H54 (cell line): ENCODE measurements around the gene MYO15B.
"Not testable (repeated sequence)": the region's sequence is repeated elsewhere in the genome, so short reads cannot be mapped to it uniquely, and the experiment has no call there.

Source experiments
- DNase-seq: peaks from one replicate; pipeline ENCODE4 v3.0.0; 2011; ENCODE audit warnings: low spot score, mixed read lengths; ENCODE audit not compliant: insufficient read length
- FAIRE-seq: peaks from 3 replicates; lab custom pipeline; 2011; peaks lifted over from hg19 to GRCh38; lab: Jason Lieb, UNC
- POLR2A ChIP-seq: IDR thresholded peaks from 2 replicates; pipeline ENCODE4 v1.6.1; 2011; ENCODE audit warnings: low read depth, mild to moderate bottlenecking, low read length

The MYO15B gene

DNA sequence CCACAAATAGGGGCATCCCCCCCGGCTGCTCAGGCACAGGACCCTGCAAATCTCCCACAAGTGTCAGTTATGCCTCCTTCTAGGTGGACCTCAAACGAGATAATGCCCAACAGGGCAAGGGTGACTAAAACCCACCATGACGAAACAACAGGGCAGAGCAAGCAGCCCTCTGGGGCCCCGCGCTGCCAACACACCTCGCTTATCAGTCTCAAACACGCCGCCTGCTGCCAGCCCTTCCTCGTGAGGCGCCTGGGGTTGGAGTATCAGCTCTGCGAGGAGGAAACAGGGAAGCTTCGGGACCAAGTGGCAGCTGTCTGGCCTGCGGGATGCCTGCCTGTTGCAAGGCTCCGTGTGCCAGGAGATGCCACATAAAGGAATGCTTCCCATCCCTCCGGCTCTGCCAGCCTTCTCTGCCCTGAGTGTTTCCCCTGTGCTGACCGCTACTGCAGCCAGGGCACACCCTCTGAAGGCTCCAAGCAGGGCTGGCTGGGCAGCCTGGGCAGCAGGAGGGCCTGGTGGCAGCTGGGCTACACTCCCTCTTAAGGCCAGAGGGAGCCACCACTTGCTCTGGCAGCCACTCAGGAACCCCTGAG lies 48.1 kb downstream of the MYO15B start:
- no peak for TF ChIP-seq POLR2A
- FAIRE-seq (no peak), DNase-seq (no peak)

DNA sequence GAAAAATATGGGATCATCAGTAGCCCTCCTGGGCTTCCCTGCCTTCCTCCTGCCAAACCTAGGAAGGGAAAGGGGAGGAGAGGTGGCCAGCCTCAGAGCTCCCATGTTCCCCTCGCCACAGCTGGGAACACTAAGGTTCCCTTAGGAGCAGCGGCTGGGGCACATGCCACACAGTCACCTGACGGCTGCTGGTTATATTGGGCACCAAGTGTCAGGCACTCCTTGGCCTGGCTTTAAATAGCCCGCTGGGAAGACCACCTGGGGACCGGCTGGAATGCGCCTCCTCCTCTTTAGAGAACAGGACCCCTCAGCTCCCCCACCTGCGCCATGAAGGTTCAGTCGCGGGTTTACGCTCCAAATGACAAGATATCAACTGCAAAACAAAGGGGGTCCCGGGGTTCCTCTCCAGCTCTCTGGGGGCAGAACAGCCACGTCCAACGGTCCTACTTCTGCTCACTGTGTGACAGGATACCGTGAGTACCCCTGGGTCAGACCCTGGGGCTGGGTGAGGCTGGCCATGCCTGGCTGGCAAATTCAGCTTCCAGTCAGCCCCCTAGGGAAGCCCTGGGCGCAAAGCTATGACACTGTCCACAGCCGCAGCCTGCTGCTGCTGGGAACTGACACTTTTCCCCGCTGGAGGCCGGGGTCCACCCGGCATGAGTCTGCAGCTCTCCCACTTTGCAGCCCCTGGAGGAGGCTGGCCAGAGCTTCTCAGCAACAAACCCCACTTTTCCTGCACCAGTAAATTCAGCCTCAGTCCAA lies 49.0 kb downstream of the MYO15B start:
- FAIRE-seq, result no peak
- DNase-seq, result no peak
- TF ChIP-seq POLR2A, result no peak

DNA sequence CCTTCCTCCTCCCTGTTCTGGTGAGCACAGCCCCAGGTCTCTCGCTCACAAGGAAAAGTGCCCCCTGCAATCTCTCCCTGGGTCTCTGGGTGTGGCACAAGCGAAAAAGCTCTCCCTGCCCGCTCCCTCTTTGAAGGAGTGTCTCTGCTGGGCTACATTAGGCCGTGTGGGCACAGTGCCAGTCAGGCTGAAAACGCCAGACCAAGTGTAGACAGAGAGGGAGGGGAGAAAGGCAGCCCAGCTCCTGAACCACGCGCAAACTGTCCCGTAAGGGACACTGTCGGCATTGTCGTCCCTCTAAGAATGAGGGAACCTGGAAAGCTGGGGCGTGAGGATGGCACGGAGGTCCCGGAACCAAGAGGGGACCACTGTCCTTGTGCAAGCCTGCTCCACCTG lies 49.5 kb downstream of the MYO15B start:
- no peak for DNase-seq
- no peak for FAIRE-seq
- no peak for TF ChIP-seq POLR2A

DNA sequence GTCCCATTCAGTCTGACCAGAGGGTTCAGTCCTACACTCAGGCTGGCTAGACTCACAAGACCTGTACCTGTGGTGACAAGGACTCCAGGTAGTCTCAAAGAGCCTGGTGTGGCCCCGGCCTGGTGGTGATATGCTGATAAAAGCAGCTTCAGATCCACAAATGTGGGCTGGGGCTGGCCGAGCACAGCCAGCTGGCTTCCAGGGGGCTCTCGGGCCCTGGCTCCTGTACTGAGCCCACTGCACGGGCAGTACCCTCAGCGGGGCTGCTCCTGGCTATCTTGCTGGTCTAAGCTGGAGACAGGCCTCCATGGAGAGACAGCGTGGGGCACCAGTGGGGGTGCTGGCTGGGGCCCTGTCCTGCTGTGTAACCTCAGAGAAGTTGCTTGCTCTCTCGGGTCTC lies 50.0 kb downstream of the MYO15B start:
- DNase-seq (no peak), FAIRE-seq (no peak)
- TF ChIP-seq POLR2A, result no peak

DNA sequence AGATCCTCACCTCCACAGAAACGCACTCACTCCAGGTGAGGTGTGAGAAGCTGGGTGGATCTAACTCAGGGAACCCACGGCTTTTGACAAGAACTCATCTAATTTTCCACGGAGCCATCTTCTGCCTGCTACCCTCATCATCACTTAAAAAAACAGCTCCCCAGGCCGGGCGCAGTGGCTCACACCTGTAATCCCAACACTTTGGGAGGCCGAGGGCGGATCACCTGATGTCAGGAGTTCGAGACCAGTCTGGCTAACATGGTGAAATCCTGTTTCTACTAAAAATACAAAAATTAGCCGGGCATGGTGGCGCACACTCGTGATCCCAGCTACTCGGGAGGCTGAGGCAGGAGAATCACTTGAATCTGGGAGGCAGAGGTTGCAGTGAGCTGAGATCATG lies 50.4 kb downstream of the MYO15B start:
- DNase-seq, FAIRE-seq: not testable (repeated sequence)

DNA sequence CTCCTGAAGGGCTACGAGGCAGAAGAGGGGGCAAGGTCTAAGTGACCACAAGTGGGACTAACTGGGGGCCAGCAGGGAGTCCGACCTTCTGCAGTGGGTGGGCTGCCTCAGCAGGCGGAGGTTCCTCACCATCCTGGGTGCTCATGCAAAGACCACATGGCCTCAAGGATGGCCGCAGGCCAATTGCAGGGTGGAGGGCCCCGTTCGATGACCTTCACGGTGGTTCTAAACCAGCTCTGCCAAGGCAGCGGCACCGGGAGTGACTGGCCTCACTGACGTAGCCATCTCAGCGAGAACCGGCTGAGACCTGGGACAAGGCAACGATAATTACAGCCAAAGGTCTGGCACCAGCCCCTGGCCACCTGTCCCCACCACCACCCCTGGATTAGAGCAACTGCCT lies 51.3 kb downstream of the MYO15B start:
- no peak for TF ChIP-seq POLR2A
- no peak for DNase-seq
- no peak for FAIRE-seq

DNA sequence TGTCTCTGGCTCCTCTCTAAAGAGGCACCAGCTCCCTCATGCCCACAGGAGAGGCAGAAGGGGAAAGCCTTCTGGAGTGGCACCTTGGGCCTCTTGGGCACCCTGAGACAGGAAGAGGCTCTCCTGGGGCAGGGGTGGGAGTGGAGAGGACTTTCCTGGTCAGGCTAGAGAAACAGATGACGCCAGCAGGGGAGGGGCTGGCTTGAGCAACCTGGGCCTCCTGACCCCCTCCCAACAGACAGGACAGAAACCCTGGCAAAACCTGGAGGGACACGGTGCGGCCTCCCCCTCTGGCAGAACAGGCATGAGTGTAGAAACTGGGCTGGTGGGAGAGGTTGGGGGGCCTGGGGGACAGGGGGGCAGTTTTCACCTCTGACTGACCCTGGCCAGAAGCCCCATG lies 51.7 kb downstream of the MYO15B start:
- no peak for FAIRE-seq
- TF ChIP-seq POLR2A, result no peak
- DNase-seq, result no peak

DNA sequence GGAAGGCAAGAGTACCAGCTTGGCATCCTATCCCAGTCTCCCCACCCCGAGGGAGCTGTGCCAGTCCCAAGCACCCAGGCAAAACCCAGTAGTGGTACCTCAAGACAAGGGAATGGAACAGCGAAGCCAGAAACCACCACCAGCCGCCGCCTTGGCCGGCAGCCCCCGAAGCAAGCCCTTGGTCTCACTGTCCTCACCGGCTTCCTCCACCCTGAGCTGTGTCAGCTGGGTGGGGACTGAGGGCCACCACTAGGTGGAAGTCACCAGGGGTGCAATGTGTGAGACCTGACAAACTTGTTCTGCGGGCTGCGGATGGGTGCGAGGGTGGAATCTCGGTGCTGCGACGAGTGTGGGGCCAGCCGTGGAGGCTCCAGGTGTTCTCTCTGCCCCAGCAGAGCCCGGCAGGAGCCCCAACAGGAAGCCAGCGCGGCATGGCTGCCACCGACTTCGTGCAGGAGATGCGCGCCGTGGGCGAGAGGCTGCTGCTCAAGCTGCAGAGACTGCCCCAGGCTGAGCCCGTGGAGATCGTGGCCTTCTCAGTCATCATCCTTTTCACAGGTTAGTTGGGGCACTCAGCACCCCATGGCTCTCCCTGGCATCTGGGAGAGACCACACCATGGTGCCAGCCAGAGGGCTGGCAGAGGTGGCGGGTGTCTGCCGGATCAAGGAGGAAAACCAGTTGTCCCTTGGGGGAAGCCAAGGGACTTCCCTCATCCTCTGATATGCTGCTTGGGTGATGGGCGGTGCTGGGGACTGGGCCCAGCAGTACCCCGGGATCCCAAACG lies 52.4 kb downstream of the MYO15B start:
- TF ChIP-seq POLR2A, result no peak
- DNase-seq (no peak), FAIRE-seq (no peak)

DNA sequence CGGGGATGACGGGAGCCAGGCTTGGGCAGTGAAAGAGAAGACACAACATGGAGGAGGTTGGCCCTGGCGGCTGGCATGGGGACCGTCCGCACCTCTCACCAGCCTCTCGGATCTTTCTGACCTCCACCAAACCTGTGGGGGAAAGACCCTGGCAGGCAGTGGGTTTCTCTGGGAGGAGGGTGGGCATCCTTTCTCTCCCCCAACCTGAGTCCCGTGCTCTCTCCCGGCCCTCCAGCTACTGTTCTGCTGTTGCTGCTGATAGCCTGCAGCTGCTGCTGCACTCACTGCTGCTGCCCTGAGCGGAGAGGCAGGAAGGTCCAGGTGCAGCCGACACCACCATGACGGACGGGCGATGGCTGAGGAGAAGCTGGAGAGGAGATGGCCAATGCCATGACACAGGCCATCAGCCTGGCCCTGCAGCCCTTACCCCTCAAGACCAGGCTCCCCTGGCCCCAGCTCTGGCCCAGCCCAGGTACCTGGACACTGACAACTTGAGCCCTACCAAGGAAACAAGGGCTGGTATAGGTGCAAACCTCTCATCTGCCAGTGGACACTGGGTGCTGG lies 53.0 kb downstream of the MYO15B start:
- no peak for TF ChIP-seq POLR2A
- no peak for FAIRE-seq
- DNase-seq, result no peak

DNA sequence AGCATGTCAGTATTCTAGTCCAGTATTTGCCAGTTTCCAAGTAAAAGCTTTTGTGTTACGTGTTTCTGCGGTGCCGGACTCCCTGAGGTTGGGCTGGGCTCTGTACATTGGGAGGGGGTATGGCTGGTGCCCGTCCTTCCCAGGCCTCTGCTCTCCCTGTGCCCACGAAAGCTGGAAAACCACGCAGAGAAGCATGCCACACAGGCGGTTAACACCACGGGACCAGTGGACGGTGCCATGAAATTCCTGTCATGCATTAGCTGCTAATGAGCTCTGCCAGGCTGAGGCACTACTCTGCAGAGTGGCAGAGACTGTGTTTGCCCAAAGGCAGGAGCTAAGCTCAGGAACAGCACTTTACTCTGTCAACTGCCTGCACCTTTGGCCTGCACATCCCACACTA lies 53.7 kb downstream of the MYO15B start:
- no peak for FAIRE-seq
- no peak for DNase-seq

DNA sequence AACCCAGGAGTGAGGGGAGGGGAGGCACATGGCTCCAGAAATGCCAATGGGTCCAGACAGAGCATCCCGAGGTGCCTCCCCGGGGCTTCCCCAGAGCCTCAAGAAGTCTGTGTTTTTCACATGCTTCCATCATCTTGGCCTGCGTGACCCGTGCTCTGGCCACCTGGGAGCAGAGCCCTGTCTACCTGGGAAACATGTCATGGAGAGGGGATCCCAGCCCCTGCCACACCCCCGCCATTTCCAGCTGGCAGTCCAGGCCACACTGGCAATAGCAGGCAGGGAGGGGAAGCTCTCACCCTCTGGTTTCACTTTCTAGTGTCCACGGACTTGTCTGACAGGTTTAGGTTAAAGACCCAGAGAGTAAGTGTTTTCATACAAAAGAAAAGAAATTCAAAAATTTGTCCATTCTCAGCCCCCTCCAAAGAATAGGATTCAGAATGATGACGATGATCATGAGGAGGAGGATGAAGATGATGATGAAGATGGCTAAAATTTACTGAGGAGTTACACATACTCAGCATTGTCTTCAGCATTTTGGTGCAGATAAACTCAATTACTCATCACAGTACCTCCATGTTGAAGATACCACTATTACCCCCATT lies 54.7 kb downstream of the MYO15B start:
- TF ChIP-seq POLR2A, result no peak
- DNase-seq, result no peak
- FAIRE-seq, result no peak

More for the DNA sequence above, 53.7 kb downstream of the MYO15B start:
- TF ChIP-seq POLR2A, result no peak

DNA sequence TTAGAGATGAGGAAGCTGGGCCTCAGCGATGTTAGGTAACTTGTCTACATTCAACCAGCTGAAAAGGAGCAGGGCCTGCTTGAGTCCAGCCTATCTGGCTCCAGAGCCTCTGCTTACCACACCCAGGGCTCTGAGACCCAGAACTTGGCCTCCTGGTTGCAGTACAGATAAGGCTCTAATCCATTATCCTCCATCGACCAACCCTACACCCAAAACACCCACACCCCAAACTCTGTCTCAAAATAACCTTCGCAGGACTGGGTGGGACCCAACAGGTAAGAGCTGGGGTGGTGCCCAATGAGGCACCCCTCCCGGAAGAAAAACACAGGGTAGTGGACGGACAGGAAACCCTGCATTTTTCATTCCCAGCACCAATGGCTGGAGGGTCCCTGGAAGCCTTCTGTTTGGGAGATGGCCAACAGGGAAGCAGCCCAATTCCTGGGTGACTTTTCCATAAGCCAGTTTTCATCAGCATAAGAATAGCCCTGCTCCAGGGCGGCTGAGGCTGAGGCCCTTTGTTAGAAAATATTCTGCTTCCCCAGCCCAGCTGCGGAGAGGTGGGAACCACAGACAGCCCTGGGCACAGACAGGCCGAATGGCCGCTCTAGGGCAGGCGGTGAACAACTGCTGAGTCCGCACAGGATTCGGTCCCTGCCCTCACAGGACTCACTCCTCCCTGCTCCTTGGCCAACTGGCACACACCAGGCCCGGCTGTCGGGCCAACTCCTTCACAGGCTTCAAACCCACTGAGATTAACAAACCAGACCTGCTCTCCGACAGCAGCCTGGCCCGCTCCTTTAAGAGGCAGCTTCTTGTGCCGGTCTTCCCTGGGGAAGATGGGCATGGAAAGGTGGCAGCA lies 55.4 kb downstream of the MYO15B start:
- FAIRE-seq (no peak), DNase-seq (no peak)
- TF ChIP-seq POLR2A, result no peak

DNA sequence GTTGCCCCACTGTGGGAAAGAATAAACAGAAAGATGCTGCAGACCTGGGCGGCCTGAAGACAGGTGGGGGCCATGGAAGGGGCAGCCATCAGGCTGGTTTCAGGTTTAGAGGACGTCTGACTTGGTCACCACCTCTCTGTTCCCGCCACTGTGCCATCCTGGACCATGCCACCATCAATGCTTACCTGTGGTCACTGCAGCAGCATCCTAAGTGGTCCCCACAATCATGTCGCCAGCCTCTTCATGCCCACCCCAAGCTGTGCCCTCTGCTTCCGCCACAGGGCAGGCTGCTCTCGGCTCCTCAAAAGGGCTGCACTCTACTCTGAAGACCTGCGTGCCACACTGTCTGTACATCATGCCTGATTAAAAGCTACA lies 56.0 kb downstream of the MYO15B start:
- no peak for FAIRE-seq

More for the DNA sequence above, 56.0 kb downstream of the MYO15B start:
- DNase-seq, result no peak
- TF ChIP-seq POLR2A, result no peak
